ENCODE data around the gene ENTPD7.

GRCh38 chr10:99689461-99689860 lies 30.2 kb downstream of the ENTPD7 start:
- TF ChIP-seq CTCF (IDR thresholded peaks at IDR 0.05) (no peak), POLR2A (IDR thresholded peaks at IDR 0.05; ENCODE audit: low read depth) (no peak), POLR2AphosphoS5 (IDR thresholded peaks at IDR 0.05) (no peak), EP300 (IDR thresholded peaks at IDR 0.05) (no peak)

Measured in esophagus muscularis mucosa (tissue), 4 donors.